ENCODE measurements around the gene TAOK1.

GRCh38 chr17:29376667-29377270, 13.4 kb upstream of the TAOK1 start:
- TF ChIP-seq TEAD4 (IDR thresholded peaks at IDR 0.05) (no peak), CEBPB (IDR thresholded peaks at IDR 0.05) (no peak), TAF1 (IDR thresholded peaks at IDR 0.05; ENCODE audit: low read depth) (no peak), EP300 (IDR thresholded peaks at IDR 0.05; ENCODE audit: borderline replicate concordance) (no peak), EGR1 (IDR thresholded peaks at IDR 0.05) (no peak), RAD21 (IDR thresholded peaks at IDR 0.05; ENCODE audit: low read depth) (no peak)
- TF ChIP-seq, protein P1, sequence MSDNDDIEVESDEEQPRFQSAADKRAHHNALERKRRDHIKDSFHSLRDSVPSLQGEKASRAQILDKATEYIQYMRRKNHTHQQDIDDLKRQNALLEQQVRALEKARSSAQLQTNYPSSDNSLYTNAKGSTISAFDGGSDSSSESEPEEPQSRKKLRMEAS (IDR thresholded peaks at IDR 0.05), result no peak
